ENCODE results near the gene FECH.
A peak's percentile ranks its signal among the peaks of the same experiment; 100 is the strongest.

FECH gene

DNA sequence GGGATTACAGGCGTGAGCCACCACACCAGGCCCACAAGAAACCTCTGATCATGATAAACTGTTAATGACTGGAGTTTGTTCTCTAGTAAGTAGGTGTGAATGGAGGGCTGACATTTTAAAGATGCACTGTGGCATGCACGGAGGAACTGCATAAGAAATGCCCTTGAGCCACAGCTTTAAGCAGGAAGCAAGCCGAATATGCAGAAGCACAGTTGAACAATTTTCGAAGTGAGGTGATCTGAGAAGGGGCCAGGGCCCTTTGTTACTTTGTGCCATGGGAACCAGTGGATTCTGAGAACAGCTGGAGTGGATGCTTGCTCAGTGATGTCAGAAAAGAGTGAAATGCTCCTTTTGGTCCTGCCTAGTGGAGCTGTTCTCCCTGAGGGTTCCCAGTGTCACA is 16.3 kb downstream of the FECH start:
- no peak overlapping the region for H3K4me3 ChIP-seq
- H3K36me3 ChIP-seq, result peaks cover 46 to 92% (median 84%) of the 10 kb centered on the region in 3 donors
- no peaks in the 10 kb centered on the region for H3K4me1 ChIP-seq
- H3K27ac ChIP-seq, result no peak overlapping the region
- H3K9me3 ChIP-seq, result no peaks in the 10 kb centered on the region
- no peaks in the 10 kb centered on the region for H3K27me3 ChIP-seq
- TF ChIP-seq, protein P1, sequence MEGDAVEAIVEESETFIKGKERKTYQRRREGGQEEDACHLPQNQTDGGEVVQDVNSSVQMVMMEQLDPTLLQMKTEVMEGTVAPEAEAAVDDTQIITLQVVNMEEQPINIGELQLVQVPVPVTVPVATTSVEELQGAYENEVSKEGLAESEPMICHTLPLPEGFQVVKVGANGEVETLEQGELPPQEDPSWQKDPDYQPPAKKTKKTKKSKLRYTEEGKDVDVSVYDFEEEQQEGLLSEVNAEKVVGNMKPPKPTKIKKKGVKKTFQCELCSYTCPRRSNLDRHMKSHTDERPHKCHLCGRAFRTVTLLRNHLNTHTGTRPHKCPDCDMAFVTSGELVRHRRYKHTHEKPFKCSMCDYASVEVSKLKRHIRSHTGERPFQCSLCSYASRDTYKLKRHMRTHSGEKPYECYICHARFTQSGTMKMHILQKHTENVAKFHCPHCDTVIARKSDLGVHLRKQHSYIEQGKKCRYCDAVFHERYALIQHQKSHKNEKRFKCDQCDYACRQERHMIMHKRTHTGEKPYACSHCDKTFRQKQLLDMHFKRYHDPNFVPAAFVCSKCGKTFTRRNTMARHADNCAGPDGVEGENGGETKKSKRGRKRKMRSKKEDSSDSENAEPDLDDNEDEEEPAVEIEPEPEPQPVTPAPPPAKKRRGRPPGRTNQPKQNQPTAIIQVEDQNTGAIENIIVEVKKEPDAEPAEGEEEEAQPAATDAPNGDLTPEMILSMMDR (IDR thresholded peaks at IDR 0.05), result no peak
- intact Hi-C loops (cut with DNase I; ENCODE audit: low total_unique reads), result loop anchor here (10.0 kb wide), 1 partner anchor 1915 kb away; no protein-coding TSS in a partner anchor
- DNase-seq, result no peak

DNA sequence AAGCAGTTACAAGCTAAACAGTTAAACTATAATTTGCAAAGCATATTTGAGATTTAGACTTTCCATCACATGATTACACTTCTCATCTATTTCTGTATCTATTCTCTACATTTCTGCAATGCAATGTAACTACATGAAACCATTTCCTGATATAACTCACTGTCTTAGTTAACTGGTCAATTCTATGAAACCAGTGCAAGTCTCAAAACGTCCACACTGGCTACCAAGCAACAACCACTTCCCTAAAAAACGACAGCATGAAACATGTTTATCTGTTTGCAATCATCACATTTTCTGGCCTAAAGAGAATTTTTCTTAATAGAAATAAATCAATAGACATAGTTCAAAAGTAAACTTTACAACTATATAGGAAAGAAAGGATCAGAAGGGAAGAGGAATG is 17.4 kb downstream of the FECH start:
- TF ChIP-seq, protein P1 (IDR thresholded peaks at IDR 0.05), result no peak
- H3K9me3 ChIP-seq, result no peaks in the 10 kb centered on the region
- intact Hi-C loops (cut with DNase I; ENCODE audit: low total_unique reads), result loop anchor here (10.0 kb wide), 1 partner anchor 824 kb away; no protein-coding TSS in a partner anchor
- no peaks in the 10 kb centered on the region for H3K4me1 ChIP-seq
- H3K27ac ChIP-seq, result no peak overlapping the region
- no peak overlapping the region for H3K4me3 ChIP-seq
- H3K36me3 ChIP-seq, result peaks cover 38 to 95% (median 84%) of the 10 kb centered on the region in 3 donors
- no peak for DNase-seq
- H3K27me3 ChIP-seq, result no peaks in the 10 kb centered on the region

DNA sequence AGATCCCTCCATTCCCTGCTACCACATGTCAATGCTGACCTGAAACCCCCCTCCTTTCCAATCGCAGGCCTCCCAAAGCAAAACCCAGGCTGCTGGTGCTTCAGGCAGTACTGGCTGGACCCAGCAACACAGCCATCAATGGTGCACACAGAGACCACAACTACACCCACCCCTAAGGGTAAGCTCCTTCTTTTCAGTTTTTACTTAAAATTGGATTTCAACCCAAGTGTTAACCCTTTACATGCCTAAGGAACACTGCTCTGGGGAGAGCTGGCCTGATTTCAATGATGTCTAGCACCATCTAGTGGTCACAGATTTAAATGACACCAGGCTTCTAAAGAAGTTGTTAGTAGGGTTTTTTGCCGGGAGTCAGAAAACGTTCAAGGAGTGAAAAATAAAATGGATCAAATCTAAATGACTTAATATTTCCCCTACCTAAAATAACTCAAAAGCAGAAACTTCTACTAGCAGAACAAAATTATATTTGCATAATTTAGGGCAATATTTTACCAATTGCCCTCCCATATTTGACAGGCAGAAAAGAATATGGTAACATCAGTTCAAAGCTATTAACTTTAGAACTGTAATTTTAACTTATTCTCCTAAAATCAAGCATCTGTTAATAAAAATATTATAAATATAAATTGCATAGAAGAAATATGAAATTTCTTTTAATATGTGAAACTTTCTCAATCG is 24.6 kb downstream of the FECH start:
- TF ChIP-seq, protein P1 (IDR thresholded peaks at IDR 0.05), result peak; percentile 68 to 81
- Histone ChIP-seq H3K27ac (no peak overlapping the region), H3K36me3 (peaks cover 34 to 67% (median 47%) of the 10 kb centered on the region in 3 donors), H3K27me3 (no peaks in the 10 kb centered on the region), H3K9me3 (no peaks in the 10 kb centered on the region), H3K4me1 (no peaks in the 10 kb centered on the region), H3K4me3 (no peak overlapping the region)
- DNase-seq, result no peak
- intact Hi-C loops (cut with DNase I; ENCODE audit: low total_unique reads), result loop anchor here (10.0 kb wide), 1 partner anchor 817 kb away; no protein-coding TSS in a partner anchor

DNA sequence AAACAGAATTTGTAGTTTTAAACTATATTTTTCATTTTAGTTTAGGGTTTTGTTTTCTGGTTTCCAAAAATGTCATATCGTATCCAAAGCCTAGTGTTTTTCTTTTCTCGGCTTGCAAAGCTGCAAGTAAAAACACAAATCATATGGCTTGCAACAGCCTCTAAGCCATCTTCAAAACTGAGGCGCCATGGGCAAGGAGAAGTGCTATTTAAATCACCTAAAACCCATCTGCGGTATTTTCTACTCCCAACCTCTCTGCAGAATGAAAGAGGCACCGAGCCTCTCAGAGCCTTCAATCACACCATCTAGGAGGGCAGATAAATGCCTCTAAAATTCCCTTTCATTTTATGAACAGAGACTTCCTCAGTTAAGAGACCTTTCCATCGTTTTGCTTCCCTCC is 25.2 kb downstream of the FECH start:
- intact Hi-C loops (cut with DNase I; ENCODE audit: low total_unique reads), result loop anchor here (10.0 kb wide), 1 partner anchor 816 kb away; no protein-coding TSS in a partner anchor
- peaks cover 35 to 68% (median 44%) of the 10 kb centered on the region in 3 donors for H3K36me3 ChIP-seq

DNA sequence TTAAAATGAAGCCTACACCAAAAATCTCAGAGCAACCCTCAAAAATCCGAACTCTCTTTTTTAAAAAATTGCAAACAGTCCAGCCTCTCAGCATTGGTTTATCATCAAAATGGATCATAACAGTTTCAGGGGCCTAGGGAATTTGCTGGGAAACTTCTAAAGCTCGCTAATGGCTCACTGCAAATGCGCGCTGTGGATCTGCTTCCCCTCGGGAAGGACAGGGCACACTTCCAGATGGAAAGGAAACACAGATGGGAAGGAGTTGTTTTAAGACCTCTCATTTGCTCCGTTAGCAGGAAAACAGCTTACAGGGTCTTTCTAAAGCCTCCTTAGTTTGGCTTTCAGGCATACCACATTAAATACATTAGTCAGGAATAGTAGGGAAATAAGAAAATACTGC is 27.2 kb downstream of the FECH start:
- intact Hi-C loops (cut with DNase I; ENCODE audit: low total_unique reads), result no loop called here
- no peak for DNase-seq
- no peaks in the 10 kb centered on the region for H3K9me3 ChIP-seq
- no peaks in the 10 kb centered on the region for H3K4me1 ChIP-seq
- peaks cover 44 to 68% (median 46%) of the 10 kb centered on the region in 3 donors for H3K36me3 ChIP-seq
- TF ChIP-seq, protein P1 (IDR thresholded peaks at IDR 0.05), result no peak
- H3K27me3 ChIP-seq, result no peaks in the 10 kb centered on the region
- H3K27ac ChIP-seq, result no peak overlapping the region
- H3K4me3 ChIP-seq, result no peak overlapping the region

More for the DNA sequence above, 25.2 kb downstream of the FECH start:
- Histone ChIP-seq H3K4me3 (no peak overlapping the region), H3K27ac (no peak overlapping the region), H3K4me1 (no peaks in the 10 kb centered on the region), H3K9me3 (no peaks in the 10 kb centered on the region), H3K27me3 (no peaks in the 10 kb centered on the region)
- DNase-seq, result no peak
- TF ChIP-seq, protein P1 (IDR thresholded peaks at IDR 0.05), result no peak
